ENCODE results near the gene CSMD2. TPM values are rescaled to one million over a fixed set of nuclear protein-coding genes. Genes with fewer than 3 reads are reported as not detected.

CSMD2 gene
- total and polyA plus RNA-seq, 2 experiments from 2014 or later, result 5.3 to 16.6 TPM

DNA sequence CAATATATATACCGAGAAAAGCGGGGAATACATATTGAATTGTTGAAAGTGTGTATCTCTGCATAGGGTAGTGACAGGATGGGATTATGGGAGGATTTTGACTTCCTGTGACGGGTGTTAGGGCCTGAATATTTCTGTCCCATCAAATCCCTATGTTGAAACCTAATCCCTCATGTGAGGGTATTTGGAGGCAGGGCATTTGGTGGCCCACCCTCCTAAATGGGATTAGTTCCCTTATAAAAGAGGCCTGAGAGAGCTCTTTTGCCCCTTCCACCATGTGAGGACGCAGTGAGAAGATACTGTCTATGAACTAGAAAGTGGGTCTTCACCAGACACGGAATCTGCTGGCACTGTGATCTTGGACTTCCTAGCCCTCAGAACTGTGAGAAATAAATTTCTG, 555.3 kb downstream of the CSMD2 start:
- Mint-ChIP-seq H3K4me1 (no peaks in the 10 kb centered on the region), H3K36me3 (ENCODE audit: low read depth) (no peaks in the 10 kb centered on the region; the same call in 1 of the 3 replicates), H3K4me3 (no peak overlapping the region), H3K9me3 (no peaks in the 10 kb centered on the region; the same call in 2 of the 3 replicates), H3K27me3 (ENCODE audit: insufficient read depth, low read depth, poor library complexity) (peaks cover 6% of the 10 kb centered on the region), H3K27ac (no peak overlapping the region)
- Histone ChIP-seq H3F3A (replicated peaks; ENCODE audit: low read depth) (no peaks in the 10 kb centered on the region), H3K36me3 (ENCODE audit: insufficient read depth) (no peaks in the 10 kb centered on the region), H2AFZ (no peak overlapping the region), H3K9me2 (ENCODE audit: insufficient read depth) (peaks cover 5% of the 10 kb centered on the region; the same call in 1 of the 2 replicates), H4K20me1 (replicated peaks; ENCODE audit: insufficient read depth) (no peaks in the 10 kb centered on the region; the same call in 1 of the 2 replicates), H3K27me3 (ENCODE audit: insufficient read depth) (no peaks in the 10 kb centered on the region), H3K4me2 (no peak overlapping the region), H3K4me1 (ENCODE audit: insufficient read depth) (no peaks in the 10 kb centered on the region), H3K79me2 (replicated peaks; ENCODE audit: insufficient read depth) (no peaks in the 10 kb centered on the region), H3K4me3 (no peak overlapping the region), H3K27ac (ENCODE audit: low read depth) (no peak overlapping the region)
- ATAC-seq (no peak), DNase-seq (ENCODE audit: low spot score) (no peak)
- TF ChIP-seq JUNB (IDR thresholded peaks at IDR 0.05; ENCODE audit: unreplicated experiment) (no peak), EZH2 (IDR thresholded peaks at IDR 0.05; ENCODE audit: low read depth, unreplicated experiment) (no peak), POLR2AphosphoS5 (IDR thresholded peaks at IDR 0.05; ENCODE audit: low read depth) (no peak), CTCF (conservative IDR thresholded peaks at IDR 0.05; ENCODE audit: low read depth in 2 of 2) (no peak), ETS1 (IDR thresholded peaks at IDR 0.05) (no peak), ZNF331 (CRISPR knock-in tag; IDR thresholded peaks at IDR 0.05; ENCODE audit: low read depth) (no peak), ZNF114 (CRISPR knock-in tag; IDR thresholded peaks at IDR 0.05) (no peak), CREB1 (CRISPR knock-in tag; IDR thresholded peaks at IDR 0.05; ENCODE audit: low read depth) (no peak), EZH2phosphoT487 (IDR thresholded peaks at IDR 0.05; ENCODE audit: unreplicated experiment) (no peak), NANOG (IDR thresholded peaks at IDR 0.05; ENCODE audit: borderline replicate concordance) (no peak), STAT1 (IDR thresholded peaks at IDR 0.05; ENCODE audit: unreplicated experiment) (no peak)
- TF ChIP-seq, protein P1, sequence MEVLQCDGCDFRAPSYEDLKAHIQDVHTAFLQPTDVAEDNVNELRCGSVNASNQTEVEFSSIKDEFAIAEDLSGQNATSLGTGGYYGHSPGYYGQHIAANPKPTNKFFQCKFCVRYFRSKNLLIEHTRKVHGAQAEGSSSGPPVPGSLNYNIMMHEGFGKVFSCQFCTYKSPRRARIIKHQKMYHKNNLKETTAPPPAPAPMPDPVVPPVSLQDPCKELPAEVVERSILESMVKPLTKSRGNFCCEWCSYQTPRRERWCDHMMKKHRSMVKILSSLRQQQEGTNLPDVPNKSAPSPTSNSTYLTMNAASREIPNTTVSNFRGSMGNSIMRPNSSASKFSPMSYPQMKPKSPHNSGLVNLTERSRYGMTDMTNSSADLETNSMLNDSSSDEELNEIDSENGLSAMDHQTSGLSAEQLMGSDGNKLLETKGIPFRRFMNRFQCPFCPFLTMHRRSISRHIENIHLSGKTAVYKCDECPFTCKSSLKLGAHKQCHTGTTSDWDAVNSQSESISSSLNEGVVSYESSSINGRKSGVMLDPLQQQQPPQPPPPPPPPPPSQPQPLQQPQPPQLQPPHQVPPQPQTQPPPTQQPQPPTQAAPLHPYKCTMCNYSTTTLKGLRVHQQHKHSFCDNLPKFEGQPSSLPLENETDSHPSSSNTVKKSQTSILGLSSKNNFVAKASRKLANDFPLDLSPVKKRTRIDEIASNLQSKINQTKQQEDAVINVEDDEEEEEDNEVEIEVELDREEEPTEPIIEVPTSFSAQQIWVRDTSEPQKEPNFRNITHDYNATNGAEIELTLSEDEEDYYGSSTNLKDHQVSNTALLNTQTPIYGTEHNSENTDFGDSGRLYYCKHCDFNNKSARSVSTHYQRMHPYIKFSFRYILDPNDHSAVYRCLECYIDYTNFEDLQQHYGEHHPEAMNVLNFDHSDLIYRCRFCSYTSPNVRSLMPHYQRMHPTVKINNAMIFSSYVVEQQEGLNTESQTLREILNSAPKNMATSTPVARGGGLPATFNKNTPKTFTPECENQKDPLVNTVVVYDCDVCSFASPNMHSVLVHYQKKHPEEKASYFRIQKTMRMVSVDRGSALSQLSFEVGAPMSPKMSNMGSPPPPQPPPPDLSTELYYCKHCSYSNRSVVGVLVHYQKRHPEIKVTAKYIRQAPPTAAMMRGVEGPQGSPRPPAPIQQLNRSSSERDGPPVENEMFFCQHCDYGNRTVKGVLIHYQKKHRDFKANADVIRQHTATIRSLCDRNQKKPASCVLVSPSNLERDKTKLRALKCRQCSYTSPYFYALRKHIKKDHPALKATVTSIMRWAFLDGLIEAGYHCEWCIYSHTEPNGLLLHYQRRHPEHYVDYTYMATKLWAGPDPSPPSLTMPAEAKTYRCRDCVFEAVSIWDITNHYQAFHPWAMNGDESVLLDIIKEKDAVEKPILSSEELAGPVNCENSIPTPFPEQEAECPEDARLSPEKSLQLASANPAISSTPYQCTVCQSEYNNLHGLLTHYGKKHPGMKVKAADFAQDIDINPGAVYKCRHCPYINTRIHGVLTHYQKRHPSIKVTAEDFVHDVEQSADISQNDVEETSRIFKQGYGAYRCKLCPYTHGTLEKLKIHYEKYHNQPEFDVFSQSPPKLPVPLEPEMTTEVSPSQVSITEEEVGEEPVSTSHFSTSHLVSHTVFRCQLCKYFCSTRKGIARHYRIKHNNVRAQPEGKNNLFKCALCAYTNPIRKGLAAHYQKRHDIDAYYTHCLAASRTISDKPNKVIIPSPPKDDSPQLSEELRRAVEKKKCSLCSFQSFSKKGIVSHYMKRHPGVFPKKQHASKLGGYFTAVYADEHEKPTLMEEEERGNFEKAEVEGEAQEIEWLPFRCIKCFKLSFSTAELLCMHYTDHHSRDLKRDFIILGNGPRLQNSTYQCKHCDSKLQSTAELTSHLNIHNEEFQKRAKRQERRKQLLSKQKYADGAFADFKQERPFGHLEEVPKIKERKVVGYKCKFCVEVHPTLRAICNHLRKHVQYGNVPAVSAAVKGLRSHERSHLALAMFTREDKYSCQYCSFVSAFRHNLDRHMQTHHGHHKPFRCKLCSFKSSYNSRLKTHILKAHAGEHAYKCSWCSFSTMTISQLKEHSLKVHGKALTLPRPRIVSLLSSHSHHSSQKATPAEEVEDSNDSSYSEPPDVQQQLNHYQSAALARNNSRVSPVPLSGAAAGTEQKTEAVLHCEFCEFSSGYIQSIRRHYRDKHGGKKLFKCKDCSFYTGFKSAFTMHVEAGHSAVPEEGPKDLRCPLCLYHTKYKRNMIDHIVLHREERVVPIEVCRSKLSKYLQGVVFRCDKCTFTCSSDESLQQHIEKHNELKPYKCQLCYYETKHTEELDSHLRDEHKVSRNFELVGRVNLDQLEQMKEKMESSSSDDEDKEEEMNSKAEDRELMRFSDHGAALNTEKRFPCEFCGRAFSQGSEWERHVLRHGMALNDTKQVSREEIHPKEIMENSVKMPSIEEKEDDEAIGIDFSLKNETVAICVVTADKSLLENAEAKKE (CRISPR knock-in tag; IDR thresholded peaks at IDR 0.05), result no peak
- TF ChIP-seq, protein P2, sequence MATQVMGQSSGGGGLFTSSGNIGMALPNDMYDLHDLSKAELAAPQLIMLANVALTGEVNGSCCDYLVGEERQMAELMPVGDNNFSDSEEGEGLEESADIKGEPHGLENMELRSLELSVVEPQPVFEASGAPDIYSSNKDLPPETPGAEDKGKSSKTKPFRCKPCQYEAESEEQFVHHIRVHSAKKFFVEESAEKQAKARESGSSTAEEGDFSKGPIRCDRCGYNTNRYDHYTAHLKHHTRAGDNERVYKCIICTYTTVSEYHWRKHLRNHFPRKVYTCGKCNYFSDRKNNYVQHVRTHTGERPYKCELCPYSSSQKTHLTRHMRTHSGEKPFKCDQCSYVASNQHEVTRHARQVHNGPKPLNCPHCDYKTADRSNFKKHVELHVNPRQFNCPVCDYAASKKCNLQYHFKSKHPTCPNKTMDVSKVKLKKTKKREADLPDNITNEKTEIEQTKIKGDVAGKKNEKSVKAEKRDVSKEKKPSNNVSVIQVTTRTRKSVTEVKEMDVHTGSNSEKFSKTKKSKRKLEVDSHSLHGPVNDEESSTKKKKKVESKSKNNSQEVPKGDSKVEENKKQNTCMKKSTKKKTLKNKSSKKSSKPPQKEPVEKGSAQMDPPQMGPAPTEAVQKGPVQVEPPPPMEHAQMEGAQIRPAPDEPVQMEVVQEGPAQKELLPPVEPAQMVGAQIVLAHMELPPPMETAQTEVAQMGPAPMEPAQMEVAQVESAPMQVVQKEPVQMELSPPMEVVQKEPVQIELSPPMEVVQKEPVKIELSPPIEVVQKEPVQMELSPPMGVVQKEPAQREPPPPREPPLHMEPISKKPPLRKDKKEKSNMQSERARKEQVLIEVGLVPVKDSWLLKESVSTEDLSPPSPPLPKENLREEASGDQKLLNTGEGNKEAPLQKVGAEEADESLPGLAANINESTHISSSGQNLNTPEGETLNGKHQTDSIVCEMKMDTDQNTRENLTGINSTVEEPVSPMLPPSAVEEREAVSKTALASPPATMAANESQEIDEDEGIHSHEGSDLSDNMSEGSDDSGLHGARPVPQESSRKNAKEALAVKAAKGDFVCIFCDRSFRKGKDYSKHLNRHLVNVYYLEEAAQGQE (IDR thresholded peaks at IDR 0.05; ENCODE audit: unreplicated experiment), result no peak
